Muscle layer of colon (tissue), 2 donors: ENCODE data around the gene TNN.

Source experiments
- H3K27ac ChIP-seq: one replicate; pipeline ENCODE4 v1.7.0; 2013; ENCODE audit warnings: low read depth, mild to moderate bottlenecking, low read length, moderate library complexity
- H3K27me3 ChIP-seq, 2 donors: one replicate each; pipeline ENCODE4 v1.7.0; 2013; ENCODE audit warnings: low read length in 2 of 2, mild to moderate bottlenecking in 2 of 2; ENCODE audit not compliant: insufficient read depth in 2 of 2, control insufficient read depth in 1 of 2
- H3K36me3 ChIP-seq: one replicate; pipeline ENCODE4 v1.7.0; 2013; ENCODE audit warnings: mild to moderate bottlenecking, low read length; ENCODE audit not compliant: insufficient read depth
- H3K4me1 ChIP-seq: one replicate; pipeline ENCODE4 v1.7.0; 2013; ENCODE audit warnings: mild to moderate bottlenecking, low read length; ENCODE audit not compliant: insufficient read depth
- H3K4me3 ChIP-seq, 2 donors: one replicate each; pipeline ENCODE4 v1.7.0; 2013; ENCODE audit warnings: low read length in 2 of 2, low read depth in 1 of 2, mild to moderate bottlenecking in 1 of 2, moderate library complexity in 1 of 2
- H3K9ac ChIP-seq: one replicate; pipeline ENCODE4 v1.7.0; 2013; ENCODE audit warnings: low read length
- H3K9me3 ChIP-seq: one replicate; pipeline ENCODE4 v1.7.0; 2013; ENCODE audit warnings: mild to moderate bottlenecking, low read length
- donor health status: abdominal sarcoma.
- donor health status: Adenocarcinoma of cecum.

The TNN gene

GRCh38 chr1:175132436-175132835, 64.8 kb downstream of the TNN start:
- no peaks in the 10 kb centered on the region for H3K27me3 ChIP-seq
- H3K9me3 ChIP-seq: no peaks in the 10 kb centered on the region
- H3K27ac ChIP-seq: no peak overlapping the region
- H3K4me1 ChIP-seq: peaks cover 56% of the 10 kb centered on the region
- H3K4me3 ChIP-seq: no peak overlapping the region
- no peak overlapping the region for H3K9ac ChIP-seq
- H3K36me3 ChIP-seq: no peaks in the 10 kb centered on the region

- H3K27me3 ChIP-seq: no peaks in the 10 kb centered on the region
- H3K36me3 ChIP-seq: no peaks in the 10 kb centered on the region
- H3K27ac ChIP-seq: no peak overlapping the region
- H3K9ac ChIP-seq: no peak overlapping the region
- no peak overlapping the region for H3K4me3 ChIP-seq
- no peaks in the 10 kb centered on the region for H3K9me3 ChIP-seq
- H3K4me1 ChIP-seq: peaks cover 43% of the 10 kb centered on the region
Measured at GRCh38 chr1:175133673-175134435, 66.2 kb downstream of the TNN start.

- no peak overlapping the region for H3K4me3 ChIP-seq
- no peaks in the 10 kb centered on the region for H3K27me3 ChIP-seq
- no peaks in the 10 kb centered on the region for H3K9me3 ChIP-seq
- H3K36me3 ChIP-seq: no peaks in the 10 kb centered on the region
- H3K4me1 ChIP-seq: peaks cover 37% of the 10 kb centered on the region
- no peak overlapping the region for H3K27ac ChIP-seq
- no peak overlapping the region for H3K9ac ChIP-seq
Measured at GRCh38 chr1:175134500-175134899, 66.9 kb downstream of the TNN start.

GRCh38 chr1:175136246-175136645, 68.6 kb downstream of the TNN start:
- H3K4me1 ChIP-seq: peaks cover 20% of the 10 kb centered on the region

GRCh38 chr1:175137369-175137768, 69.7 kb downstream of the TNN start:
- no peak overlapping the region for H3K27ac ChIP-seq
- H3K36me3 ChIP-seq: no peaks in the 10 kb centered on the region
- H3K4me3 ChIP-seq: no peak overlapping the region
- H3K4me1 ChIP-seq: peaks cover 9% of the 10 kb centered on the region
- no peak overlapping the region for H3K9ac ChIP-seq
- H3K27me3 ChIP-seq: no peaks in the 10 kb centered on the region
- H3K9me3 ChIP-seq: no peaks in the 10 kb centered on the region

More at GRCh38 chr1:175136246-175136645, 68.6 kb downstream of the TNN start:
- no peaks in the 10 kb centered on the region for H3K36me3 ChIP-seq
- no peaks in the 10 kb centered on the region for H3K9me3 ChIP-seq
- no peak overlapping the region for H3K27ac ChIP-seq
- no peaks in the 10 kb centered on the region for H3K27me3 ChIP-seq
- no peak overlapping the region for H3K9ac ChIP-seq
- no peak overlapping the region for H3K4me3 ChIP-seq

- Histone ChIP-seq H3K27ac (no peak overlapping the region), H3K9ac (no peak overlapping the region), H3K4me1 (no peaks in the 10 kb centered on the region), H3K9me3 (no peaks in the 10 kb centered on the region), H3K36me3 (no peaks in the 10 kb centered on the region), H3K4me3 (no peak overlapping the region), H3K27me3 (no peaks in the 10 kb centered on the region)
Measured at GRCh38 chr1:175138579-175138978, 70.9 kb downstream of the TNN start.

GRCh38 chr1:175145899-175146528, 78.4 kb downstream of the TNN start:
- H3K4me1 ChIP-seq: peaks cover 9% of the 10 kb centered on the region
- no peak overlapping the region for H3K27ac ChIP-seq
- no peaks in the 10 kb centered on the region for H3K9me3 ChIP-seq
- H3K4me3 ChIP-seq: no peak overlapping the region
- H3K27me3 ChIP-seq: no peaks in the 10 kb centered on the region
- no peaks in the 10 kb centered on the region for H3K36me3 ChIP-seq
- no peak overlapping the region for H3K9ac ChIP-seq

GRCh38 chr1:175146529-175147213, 79.0 kb downstream of the TNN start:
- Histone ChIP-seq H3K4me1 (peaks cover 9% of the 10 kb centered on the region), H3K27ac (no peak overlapping the region), H3K9ac (no peak overlapping the region), H3K4me3 (no peak overlapping the region), H3K9me3 (no peaks in the 10 kb centered on the region), H3K36me3 (no peaks in the 10 kb centered on the region), H3K27me3 (no peaks in the 10 kb centered on the region)

- Histone ChIP-seq H3K4me1 (peaks cover 9% of the 10 kb centered on the region), H3K4me3 (no peak overlapping the region), H3K27ac (no peak overlapping the region), H3K9ac (no peak overlapping the region), H3K36me3 (no peaks in the 10 kb centered on the region), H3K27me3 (no peaks in the 10 kb centered on the region), H3K9me3 (no peaks in the 10 kb centered on the region)
Measured at GRCh38 chr1:175147569-175147968, 79.9 kb downstream of the TNN start.

GRCh38 chr1:175148068-175148467, 80.4 kb downstream of the TNN start:
- Histone ChIP-seq H3K36me3 (no peaks in the 10 kb centered on the region), H3K4me1 (peaks cover 9% of the 10 kb centered on the region), H3K9ac (no peak overlapping the region), H3K9me3 (no peaks in the 10 kb centered on the region), H3K4me3 (no peak overlapping the region), H3K27ac (no peak overlapping the region), H3K27me3 (no peaks in the 10 kb centered on the region)

- no peaks in the 10 kb centered on the region for H3K9me3 ChIP-seq
- H3K9ac ChIP-seq: no peak overlapping the region
- H3K27ac ChIP-seq: no peak overlapping the region
Measured at GRCh38 chr1:175150596-175151319, 83.1 kb downstream of the TNN start.

More at GRCh38 chr1:175150596-175151319, 83.1 kb downstream of the TNN start:
- H3K27me3 ChIP-seq: no peaks in the 10 kb centered on the region
- H3K36me3 ChIP-seq: no peaks in the 10 kb centered on the region
- H3K4me1 ChIP-seq: peaks cover 9% of the 10 kb centered on the region
- H3K4me3 ChIP-seq: no peak overlapping the region
